Amniotic epithelial cell (primary cell): Measurements from ENCODE around the gene KIF5B.
A peak's percentile ranks its signal among the peaks of the same experiment; 100 is the strongest.
"Not testable (repeated sequence)": the region's sequence is repeated elsewhere in the genome, so short reads cannot be mapped to it uniquely, and the experiment has no call there.

Experiments used
- DNase-seq: peaks from one replicate; pipeline ENCODE4 v3.0.0-alpha.2; 2010; ENCODE audit warnings: low read depth

The KIF5B gene

DNA sequence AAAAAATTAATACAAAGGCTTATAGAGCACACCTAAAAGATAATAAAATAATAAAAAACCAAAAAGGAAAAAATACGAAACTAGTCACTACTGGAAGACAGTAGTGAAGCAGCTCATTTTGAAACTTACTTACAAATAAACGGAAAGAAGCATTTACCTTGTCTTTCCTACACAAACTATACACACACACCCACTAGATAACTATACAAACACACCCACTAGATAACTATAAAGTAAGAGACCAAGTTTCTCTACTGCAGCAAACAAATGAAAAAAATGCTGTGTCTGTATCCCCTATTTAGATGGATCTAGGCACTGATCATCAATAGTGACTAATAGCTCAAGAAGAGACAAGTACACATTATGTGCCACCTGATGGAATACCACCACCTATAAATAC lies 49.2 kb downstream of the KIF5B start:
- DNase-seq, result no peak

DNA sequence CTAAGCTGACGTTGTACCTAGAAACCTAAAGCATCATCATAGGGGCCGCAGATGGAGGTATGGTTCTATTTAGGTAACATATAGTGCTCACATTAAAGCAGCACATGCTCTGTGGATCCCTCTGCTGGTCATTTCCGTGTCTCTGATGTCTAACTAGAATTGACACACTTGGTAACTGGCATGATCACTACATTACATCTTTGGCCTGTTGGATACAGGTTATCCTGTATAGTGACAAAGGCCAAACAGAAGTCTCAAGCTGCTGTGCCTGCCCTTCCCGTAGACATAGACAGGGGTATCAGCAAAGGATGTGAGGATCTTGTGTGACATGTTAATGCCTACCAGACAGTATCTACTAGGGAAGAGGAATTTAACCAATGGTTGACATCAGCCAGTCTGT lies 51.2 kb downstream of the KIF5B start:
- DNase-seq, result peak; percentile 39

DNA sequence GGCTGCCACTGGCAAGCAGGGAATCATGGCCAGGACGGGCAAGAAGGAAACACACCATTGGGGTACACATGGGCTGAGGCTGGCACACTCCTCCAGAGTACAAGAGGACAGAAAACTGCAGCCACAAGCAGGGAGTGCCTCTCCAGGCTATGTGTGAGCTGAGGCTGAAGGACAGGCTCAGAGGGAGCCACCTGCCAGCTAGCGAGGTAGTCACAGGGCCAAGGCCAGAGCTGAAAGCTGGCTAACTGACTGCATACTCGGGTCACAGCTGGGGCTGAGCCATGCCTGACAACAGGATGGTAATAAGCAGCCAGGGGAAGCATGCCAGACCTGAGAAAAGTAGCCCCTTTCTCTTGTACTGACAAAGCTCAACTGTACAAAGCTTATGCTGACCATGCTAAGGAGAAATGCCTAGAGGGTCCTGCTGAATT lies 52.0 kb downstream of the KIF5B start:
- no peak for DNase-seq

DNA sequence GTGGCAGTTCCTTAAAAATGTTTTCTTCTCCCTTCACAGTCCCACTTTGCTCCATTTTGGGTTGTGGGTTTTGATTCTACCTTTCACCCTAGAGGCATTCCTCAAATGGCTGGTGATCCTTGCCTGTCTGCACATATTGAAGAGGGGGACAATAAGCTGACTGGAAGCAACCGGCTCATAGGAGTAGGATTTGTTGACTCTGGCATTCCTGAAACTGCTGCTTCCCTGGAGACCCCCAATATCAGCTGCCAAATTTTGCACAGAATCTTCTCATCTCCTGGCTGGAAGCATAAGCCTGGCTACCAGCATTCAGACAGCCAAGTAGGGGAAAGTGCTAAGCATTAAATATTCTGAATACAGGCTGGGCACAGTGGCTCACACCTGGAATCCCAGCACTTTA lies 53.7 kb downstream of the KIF5B start:
- no peak for DNase-seq

DNA sequence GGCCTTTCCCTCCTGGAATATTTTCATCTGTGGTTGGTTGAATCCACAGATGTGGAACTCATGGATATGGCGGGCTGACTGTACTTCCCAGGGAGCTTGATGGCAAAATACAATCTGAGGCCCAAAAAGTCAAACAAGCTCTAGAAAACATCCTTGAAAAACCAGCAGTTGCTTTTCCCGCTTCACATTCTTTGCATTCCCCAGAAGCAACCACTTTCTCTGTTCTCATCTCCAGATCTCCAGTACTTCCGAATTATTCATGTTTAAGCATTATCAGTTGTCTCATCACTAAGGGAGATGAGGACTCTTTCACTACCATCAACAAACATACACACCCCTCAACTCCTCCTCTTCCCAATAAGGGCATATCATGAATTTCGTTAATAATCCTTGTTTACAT lies 55.3 kb downstream of the KIF5B start:
- DNase-seq, result peak; percentile 78

DNA sequence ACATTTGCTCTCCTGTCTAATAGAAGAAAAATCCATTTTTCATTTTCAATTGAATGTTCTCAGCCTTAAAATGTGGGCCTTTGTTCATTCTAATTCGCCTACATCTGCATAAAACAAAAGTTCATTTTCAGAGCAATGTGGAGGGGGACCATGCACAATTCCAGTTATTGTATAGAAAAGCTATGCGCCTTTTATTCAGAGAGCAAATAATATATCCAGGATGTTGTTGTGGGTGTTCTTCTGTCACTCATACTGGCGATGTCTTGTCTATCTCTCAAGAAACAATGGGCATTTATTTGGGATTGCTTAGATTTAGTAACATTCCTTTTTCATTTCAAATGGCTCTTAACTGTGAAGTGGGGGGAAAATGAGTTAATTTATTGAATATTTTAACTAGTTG lies 56.4 kb downstream of the KIF5B start:
- DNase-seq, result no peak

DNA sequence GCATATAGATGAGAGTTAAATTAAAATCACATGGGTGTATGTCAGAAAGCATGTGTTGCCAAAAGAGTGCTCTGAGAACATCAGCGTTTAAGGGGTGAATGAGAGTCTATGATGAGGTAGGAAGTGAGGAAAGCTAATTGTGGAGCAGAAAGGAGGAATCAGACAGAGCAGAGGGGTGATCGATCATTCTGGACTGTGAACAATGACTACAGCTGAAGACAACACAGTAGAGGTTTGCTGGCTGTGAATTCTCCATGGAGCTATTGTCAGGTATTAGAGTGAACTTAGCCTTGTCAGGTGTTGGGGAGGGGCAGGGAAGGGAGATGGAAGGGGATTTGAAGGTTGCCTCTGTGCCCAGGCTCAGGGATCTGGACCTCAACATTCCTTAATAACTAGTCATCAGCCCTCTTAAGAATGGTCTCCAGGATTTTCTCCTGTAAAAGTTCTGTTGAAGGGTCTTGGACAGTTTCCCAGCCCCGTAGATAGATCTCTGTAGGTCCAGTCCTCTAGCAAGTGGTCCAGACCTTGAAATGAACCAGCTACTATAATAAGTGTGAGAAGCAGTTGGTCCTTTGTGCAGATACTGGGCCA lies 57.1 kb downstream of the KIF5B start:
- DNase-seq, result peak; percentile 11

DNA sequence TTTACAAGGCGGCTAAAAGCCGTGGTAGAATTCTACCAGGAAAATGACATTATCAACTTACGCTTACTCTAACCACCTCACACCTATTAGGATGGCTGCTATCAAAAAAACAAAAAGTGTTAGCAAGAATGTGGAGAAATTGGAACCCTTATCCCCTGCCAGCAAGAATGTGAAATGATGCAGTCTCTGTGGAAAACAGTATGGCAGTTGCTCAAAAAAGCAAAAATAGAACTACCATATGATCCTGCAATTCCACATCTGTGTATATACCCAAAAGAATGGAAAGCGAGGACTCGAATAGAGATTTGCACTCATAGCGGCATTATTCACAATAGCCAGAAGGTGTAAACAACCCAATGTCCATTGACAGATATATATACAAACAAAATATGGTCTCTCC lies 61.3 kb downstream of the KIF5B start:
- DNase-seq, result no peak

DNA sequence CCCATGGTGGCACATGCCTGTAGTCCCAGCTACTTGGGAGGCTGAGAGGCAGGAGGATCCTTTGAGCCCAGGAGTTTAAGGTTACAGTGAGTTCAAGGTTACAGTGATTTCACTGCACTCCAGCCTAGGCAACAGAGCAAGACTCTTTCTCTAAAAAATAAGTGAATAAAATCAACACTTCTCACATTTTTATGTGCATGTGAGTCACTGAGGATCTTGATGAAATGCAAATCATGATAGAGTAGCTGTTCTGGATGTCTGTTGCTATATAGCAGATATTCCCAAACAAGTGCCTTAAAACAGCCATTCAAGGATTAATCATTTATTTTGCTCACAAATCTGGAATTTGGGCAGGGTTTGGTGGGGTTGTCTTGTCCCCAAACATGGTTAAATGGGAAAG lies 65.3 kb downstream of the KIF5B start:
- DNase-seq, result no peak

DNA sequence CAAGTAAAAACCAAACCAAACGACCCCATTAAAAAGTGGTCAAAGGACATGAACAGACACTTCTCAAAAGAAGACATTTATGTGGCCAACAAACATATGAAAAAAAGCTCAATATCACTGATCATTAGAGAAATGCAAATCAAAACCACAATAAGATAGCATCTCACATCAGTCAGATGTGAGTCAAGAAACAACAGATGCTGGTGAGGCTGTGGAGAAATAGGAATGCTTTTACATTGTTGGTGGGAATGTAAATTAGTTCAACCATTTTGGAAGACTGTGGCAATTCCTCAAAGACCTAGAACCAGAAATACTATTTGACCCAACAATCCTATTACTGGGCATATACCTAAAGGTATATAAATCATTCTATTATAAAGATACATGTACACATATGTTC lies 68.4 kb downstream of the KIF5B start:
- DNase-seq, result peak; percentile 20

DNA sequence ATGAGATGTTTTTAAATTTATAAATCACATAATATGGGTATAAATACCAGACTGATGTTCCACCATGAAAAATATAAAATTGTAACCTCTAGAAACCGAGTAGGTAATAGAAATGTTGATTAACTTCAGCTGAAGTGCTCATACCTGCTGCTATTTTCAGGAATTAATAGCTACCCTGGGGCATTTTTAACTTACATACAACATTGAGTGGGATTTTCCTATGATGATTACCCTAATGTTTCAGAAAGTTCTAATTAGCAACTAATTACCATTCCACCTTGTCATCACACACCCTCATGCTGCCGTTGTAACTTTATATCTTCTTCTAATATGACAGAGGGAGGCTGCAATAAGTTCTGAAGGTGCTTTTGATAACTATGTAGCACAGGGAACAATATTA lies 74.1 kb downstream of the KIF5B start:
- DNase-seq, result no peak

DNA sequence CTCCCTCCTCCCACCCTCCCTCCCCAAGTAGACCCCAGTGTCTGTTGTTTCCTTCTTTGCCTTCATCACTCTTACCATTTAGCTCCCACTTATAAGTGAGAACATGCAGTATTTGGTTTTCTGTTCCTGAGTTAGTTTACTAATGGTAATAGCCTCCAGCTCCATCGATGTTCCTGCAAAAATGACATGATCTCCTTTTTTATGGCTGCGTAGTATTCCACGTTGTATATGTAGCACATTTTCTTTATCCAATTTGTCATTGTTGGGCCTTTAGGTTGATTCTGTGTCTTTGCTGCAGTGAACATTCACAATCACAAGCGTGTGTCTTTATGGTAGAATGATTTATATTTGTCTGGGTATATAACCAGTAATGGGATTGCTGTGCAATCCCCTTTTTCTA lies 75.8 kb downstream of the KIF5B start:
- no peak for DNase-seq

DNA sequence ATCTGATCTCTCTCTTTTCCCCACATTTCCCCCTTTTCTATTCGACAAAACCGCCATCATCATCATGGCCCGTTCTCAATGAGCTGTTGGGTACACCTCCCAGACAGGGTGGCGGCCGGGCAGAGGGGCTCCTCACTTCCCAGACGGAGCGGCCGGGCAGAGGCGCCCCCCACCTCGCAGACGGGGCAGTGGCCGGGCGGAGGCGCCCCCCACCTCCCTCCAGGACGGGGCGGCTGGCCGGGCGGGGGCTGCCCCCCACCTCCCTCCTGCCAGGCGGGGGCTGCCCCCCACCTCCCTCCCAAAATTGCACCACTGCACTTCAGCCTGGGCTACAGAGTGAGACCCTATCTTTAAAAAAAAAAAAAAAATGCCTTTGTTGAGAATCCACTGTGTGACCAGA lies 77.2 kb downstream of the KIF5B start:
- DNase-seq, result not testable (repeated sequence)

DNA sequence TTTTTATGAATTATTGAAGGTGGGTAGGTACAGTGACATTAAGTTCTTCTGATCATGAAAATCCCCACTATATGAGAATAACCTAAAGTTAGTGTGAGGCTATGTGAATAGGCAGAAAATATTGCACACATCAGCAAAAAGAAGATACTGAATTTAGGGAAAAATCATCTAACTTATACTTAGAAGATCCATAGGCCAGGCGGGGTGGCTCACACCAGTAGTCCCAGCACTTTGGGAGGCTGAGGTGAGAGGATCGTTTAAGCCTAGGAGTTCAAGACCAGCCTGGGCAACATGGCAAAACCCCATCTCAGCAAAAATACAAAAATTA lies 78.1 kb downstream of the KIF5B start:
- no peak for DNase-seq

DNA sequence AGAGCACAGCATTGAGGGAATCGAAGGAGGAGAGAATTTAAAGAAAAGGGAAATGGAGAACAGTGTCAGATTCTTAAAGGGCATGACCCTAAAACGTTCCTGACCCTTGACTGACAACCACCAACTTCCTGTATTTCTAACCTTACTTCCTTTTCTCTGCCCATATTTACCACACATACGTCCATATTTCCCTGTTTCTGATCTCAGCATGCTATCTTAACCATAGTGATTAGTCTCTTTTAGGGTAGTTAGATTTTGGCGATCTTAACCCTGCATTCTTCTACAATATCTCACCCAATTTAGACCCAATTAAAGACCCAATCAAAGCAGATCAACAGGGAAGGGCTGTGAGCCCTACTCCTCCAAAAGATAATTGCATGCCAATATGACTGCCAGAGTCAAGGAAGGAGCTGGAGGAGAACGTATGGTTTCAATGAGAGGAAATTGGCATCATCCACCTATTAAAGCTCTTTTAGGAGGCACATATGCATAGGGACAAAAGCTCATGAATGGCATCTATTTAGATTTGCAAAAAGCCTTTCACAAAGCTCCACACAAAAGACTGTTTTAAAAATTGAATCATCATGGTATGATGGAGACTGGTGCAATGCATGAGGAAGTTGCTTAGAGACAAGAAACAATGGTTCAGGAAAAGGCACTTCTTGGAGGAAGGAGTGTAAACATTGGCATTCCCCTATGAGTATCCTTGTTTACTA lies 78.6 kb downstream of the KIF5B start:
- peak; percentile 72 for DNase-seq

DNA sequence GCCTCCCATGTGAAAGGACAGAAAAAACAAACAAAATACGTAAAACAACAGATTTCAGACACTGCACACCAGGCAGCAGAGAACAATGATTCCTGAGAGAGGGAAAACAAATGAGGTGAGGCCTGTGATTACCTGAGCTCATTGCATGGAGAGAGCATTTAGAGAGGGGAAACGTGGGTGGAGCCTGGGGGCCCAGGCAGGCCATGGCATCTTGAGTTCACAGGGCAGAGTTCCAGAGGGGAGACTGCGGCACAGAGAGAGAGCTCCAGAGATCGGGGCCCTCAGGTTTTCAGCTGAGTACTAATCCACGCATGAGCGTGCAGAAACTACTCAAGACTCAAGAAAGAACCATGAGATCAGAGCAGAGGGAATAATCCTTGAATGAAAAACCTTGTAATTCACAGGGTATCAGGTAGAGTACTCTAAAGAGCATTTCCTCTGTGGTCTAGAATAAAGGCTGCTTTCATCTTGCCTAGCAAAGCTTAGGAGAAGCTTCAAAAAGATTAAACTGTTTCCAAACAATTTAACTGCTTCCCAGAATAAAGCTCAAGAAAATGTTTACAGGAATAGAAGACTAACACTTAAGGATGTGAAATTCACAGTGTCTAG lies 81.0 kb downstream of the KIF5B start:
- no peak for DNase-seq

DNA sequence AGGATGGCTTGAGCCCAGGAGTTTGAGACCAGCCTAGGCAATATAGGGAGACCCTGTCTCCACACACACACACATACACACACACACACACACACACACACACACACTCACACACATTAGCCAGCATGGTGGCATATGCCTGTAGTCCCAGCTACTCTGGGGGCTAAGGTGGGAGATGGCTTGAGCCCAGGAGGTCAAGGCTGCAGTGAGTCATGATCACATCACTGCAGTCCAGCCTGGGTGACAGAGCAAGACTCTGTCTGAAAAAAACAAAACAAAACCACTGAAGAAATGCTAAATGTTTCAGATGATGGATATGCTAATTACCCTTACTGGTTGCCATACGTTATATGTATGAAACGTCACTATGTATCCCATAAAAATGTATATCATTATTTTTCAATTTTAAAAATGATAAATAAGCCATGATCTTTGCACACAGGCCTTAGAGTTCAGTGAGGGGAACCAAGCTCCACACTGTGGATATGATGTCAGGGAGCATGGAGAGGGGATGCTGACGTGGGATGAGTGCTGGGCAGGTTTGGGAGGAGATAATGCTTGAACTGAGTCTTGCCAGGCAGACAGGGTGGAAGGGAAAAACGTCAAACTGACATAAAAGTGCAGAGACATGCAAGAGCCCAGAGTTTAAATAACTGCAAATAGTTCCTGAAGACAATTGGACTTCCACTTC lies 81.6 kb downstream of the KIF5B start:
- no peak for DNase-seq

DNA sequence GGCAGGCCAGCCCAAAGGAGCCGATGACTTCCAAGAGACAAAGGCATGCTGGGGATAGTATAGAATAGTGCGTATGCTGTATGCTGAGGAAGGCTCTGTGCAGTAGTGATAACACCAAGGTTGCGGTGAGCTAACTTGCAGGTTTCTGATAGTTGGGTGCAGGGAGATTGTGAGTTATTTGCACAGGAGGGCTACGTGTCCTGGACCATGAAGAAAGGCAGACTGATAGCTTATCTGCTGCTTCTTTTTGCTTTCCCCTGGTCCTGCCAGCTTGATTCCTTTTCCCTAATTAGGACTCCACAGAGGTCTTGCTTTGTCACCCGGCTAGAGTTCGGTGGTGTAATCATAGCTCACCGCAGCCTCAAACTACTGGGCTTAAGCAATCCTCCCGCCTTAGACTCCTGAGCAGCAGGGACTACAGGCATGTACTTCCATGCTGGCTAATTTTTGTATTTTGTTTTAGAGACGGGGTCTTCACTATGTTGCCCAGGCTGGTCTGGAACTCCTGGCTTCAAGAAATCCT lies 83.6 kb downstream of the KIF5B start:
- DNase-seq, result no peak

DNA sequence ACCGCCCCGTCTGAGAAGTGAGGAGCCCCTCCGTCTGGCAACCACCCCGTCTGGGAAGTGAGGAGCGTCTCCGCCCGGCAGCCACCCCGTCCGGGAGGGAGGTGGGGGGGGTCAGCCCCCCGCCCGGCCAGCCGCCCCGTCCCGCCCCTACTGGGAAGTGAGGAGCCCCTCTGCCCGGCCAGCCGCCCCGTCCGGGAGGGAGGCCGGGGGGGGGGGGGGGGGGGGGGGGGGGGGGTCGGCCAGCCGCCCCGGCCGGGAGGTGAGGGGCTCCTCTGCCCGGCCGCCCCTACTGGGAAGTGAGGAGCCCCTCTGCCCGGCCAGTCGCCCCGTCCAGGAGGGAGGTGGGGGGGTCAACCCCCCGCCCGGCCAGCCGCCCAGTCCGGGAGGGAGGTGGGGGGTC lies 86.4 kb downstream of the KIF5B start:
- DNase-seq, result not testable (repeated sequence)

DNA sequence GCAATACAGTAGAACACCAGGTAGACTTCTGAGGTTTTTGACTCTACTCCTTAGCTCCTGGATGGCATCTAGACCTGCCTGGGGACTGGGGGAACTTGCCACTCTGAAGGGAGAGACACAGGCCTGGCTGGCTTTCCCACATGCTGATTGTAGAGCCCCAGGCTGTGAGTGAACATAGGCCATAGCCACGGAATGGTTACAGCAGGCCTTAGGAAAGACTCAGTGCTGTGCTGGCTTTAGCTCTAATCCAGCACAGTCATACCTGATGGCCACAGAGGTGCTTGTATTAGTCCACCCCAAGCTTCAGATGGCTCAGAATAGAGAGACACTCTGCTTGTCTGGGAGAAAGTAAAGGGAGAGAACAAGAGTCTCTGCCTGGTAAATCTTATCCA lies 92.6 kb downstream of the KIF5B start:
- DNase-seq, result no peak

DNA sequence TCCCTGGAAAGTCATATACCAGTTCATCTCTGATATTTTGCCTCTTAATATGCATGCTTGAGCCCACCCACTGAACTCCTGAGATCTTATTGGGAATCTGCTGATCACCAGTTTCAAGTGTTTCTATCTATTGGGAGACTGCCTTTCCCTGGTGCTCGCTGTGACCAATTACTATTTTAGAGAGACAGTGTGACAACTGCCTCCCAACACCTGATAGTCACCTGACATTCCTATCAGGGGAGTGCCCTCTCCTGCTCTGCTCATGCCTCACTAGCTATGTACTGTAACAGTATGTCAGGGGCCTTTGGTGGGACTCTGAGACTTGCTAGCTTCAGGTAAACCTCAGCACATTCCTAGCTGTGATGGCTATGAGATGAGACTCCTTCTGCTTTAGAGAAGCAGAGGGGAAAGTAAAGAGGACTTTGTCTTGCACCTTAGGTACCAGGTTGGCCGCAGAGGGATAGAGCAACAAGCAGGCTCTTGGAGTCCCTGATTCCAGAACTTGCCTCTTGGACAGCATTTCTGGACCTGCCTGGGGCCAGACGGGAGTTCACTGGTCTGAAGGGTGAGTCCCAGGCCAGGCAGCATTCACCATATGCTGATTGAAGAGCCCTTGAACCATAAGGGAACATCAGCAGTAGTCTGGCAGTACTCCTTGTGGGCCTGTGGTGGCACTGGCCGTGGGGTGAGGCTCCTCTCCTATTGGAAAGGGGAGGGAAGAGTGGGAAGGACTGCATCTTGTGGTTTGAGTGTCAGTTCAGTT lies 93.2 kb downstream of the KIF5B start:
- no peak for DNase-seq
